RWPE2 (cell line): ENCODE results near the gene COL21A1.

Experiments
- ATAC-seq: fragments of 200-7000 bp; cut with Tn5 transposase; 3 replicates; pipeline ENCODE4 v1.9.1; 2021; ENCODE audit warnings: low read depth
- DNase-seq: peaks from one replicate; pipeline ENCODE4 v3.0.0-alpha.2; 2020; ENCODE audit warnings: low spot score
- H3K27ac ChIP-seq: fragments of 450-650 bp; 2 replicates; pipeline ENCODE4 v1.5.1; 2017; ENCODE audit warnings: mild to moderate bottlenecking; ENCODE audit not compliant: poor library complexity, severe bottlenecking
- H3K27me3 ChIP-seq: fragments of 250-450 bp; sonication (Bioruptor Pico); 2 replicates; pipeline ENCODE4 v1.5.1; 2021; ENCODE audit warnings: mild to moderate bottlenecking, moderate library complexity; ENCODE audit not compliant: insufficient read depth, poor library complexity, severe bottlenecking
- H3K36me3 ChIP-seq: fragments of 250-450 bp; sonication (Bioruptor Pico); 2 replicates; pipeline ENCODE4 v1.5.1; 2020; ENCODE audit warnings: low read depth, mild to moderate bottlenecking, moderate library complexity
- H3K4me1 ChIP-seq: fragments of 250-450 bp; sonication (Bioruptor Pico); 2 replicates; pipeline ENCODE4 v1.5.1; 2021; ENCODE audit warnings: mild to moderate bottlenecking, moderate library complexity; ENCODE audit not compliant: insufficient read depth, poor library complexity, severe bottlenecking
- H3K4me3 ChIP-seq: fragments of 250-450 bp; sonication (Bioruptor Pico); 2 replicates; pipeline ENCODE4 v1.5.1; 2021; ENCODE audit warnings: mild to moderate bottlenecking, moderate library complexity; ENCODE audit not compliant: severe bottlenecking
- H3K9me3 ChIP-seq: fragments of 250-450 bp; sonication (Bioruptor Pico); 2 replicates; pipeline ENCODE4 v1.5.1; 2021; ENCODE audit warnings: mild to moderate bottlenecking, moderate library complexity; ENCODE audit not compliant: severe bottlenecking
- CTCF ChIP-seq: fragments of 450-650 bp; IDR thresholded peaks from one replicate; pipeline ENCODE4 v1.5.1; 2017; ENCODE audit warnings: mild to moderate bottlenecking, moderate library complexity; ENCODE audit not compliant: poor library complexity, severe bottlenecking

The COL21A1 gene

GRCh38 chr6:56289721-56290120, 42.3 kb upstream of the COL21A1 start:
- no peak for TF ChIP-seq CTCF

GRCh38 chr6:56288347-56288746, 41.0 kb upstream of the COL21A1 start:
- Histone ChIP-seq H3K4me3 (no peak overlapping the region), H3K27me3 (no peaks in the 10 kb centered on the region), H3K9me3 (no peaks in the 10 kb centered on the region), H3K27ac (no peak overlapping the region), H3K36me3 (no peaks in the 10 kb centered on the region), H3K4me1 (no peaks in the 10 kb centered on the region)
- no peak for ATAC-seq
- DNase-seq: no peak
- no peak for TF ChIP-seq CTCF

More at GRCh38 chr6:56289721-56290120, 42.3 kb upstream of the COL21A1 start:
- DNase-seq (no peak), ATAC-seq (no peak)
- Histone ChIP-seq H3K9me3 (no peaks in the 10 kb centered on the region), H3K4me3 (no peak overlapping the region), H3K4me1 (no peaks in the 10 kb centered on the region), H3K36me3 (no peaks in the 10 kb centered on the region), H3K27me3 (no peaks in the 10 kb centered on the region), H3K27ac (no peak overlapping the region)

GRCh38 chr6:56282391-56282790, 35.0 kb upstream of the COL21A1 start:
- no peak for ATAC-seq
- H3K27ac ChIP-seq: no peak overlapping the region

GRCh38 chr6:56280126-56280525, 32.7 kb upstream of the COL21A1 start:
- Histone ChIP-seq H3K27ac (no peak overlapping the region), H3K4me3 (no peak overlapping the region), H3K36me3 (no peaks in the 10 kb centered on the region), H3K4me1 (no peaks in the 10 kb centered on the region), H3K27me3 (no peaks in the 10 kb centered on the region), H3K9me3 (no peaks in the 10 kb centered on the region)
- no peak for TF ChIP-seq CTCF
- ATAC-seq (no peak), DNase-seq (no peak)

More at GRCh38 chr6:56282391-56282790, 35.0 kb upstream of the COL21A1 start:
- TF ChIP-seq CTCF: no peak
- no peaks in the 10 kb centered on the region for H3K9me3 ChIP-seq
- H3K4me1 ChIP-seq: no peaks in the 10 kb centered on the region
- no peaks in the 10 kb centered on the region for H3K36me3 ChIP-seq
- no peaks in the 10 kb centered on the region for H3K27me3 ChIP-seq
- no peak for DNase-seq
- no peak overlapping the region for H3K4me3 ChIP-seq

- Histone ChIP-seq H3K27me3 (no peaks in the 10 kb centered on the region), H3K9me3 (no peaks in the 10 kb centered on the region), H3K36me3 (no peaks in the 10 kb centered on the region), H3K27ac (no peak overlapping the region), H3K4me3 (no peak overlapping the region), H3K4me1 (no peaks in the 10 kb centered on the region)
- no peak for DNase-seq
- TF ChIP-seq CTCF: no peak
- ATAC-seq: no peak
These were observed 32.1 kb upstream of the COL21A1 start for GRCh38 chr6:56279331-56280080.
